Body of pancreas (tissue), 4 donors: ENCODE measurements around the gene P2RY8.
"Not testable (repeated sequence)": the region's sequence is repeated elsewhere in the genome, so short reads cannot be mapped to it uniquely, and the experiment has no call there.

ENCODE experiments used
- CTCF ChIP-seq, 7 experiments: fragments of 450-650 bp in 4 of 7; fragments of 200-600 bp in 3 of 7; sonication (generic) in 3 of 7; IDR thresholded peaks; one replicate each; pipeline ENCODE4 v1.5.1; 2016 to 2019; ENCODE audit warnings: antibody characterized with exemption in 7 of 7
- POLR2A ChIP-seq, 3 donors: fragments of 450-650 bp; IDR thresholded peaks; one replicate each; pipeline ENCODE4 v1.6.1; 2016; ENCODE audit warnings: antibody characterized with exemption in 3 of 3, mild to moderate bottlenecking in 2 of 3

GRCh38 chrX:1490723-1491122 is 46.3 kb downstream of the P2RY8 start:
- TF ChIP-seq CTCF, POLR2A (IDR thresholded peaks at IDR 0.05): not testable (repeated sequence)
